Left lung (tissue), 10 donors: Measurements from ENCODE around the gene MSMO1. TPM values are rescaled to one million over a fixed set of nuclear protein-coding genes. Genes with fewer than 3 reads are reported as not detected.

ENCODE experiments used
- ATAC-seq: fragments of 200-7000 bp; cut with Tn5 transposase; one replicate; pipeline ENCODE4 v1.9.1; 2020; ENCODE audit warnings: moderate library complexity
- DNase-seq, 4 donors: peaks; one replicate each; pipeline ENCODE4 v3.0.0-alpha.2; 2013 to 2020
- H3K27ac ChIP-seq, 2 donors: fragments of 200-600 bp; sonication (generic) in 1 of 2; one replicate each; pipeline versions ENCODE4 v1.5.0 to v1.8.0; 2020 to 2021
- H3K27me3 ChIP-seq, 2 donors: fragments of 200-600 bp; sonication (generic) in 1 of 2; one replicate each; pipeline versions ENCODE4 v1.5.0 to v1.8.0; 2020 to 2021
- H3K36me3 ChIP-seq, 2 donors: fragments of 200-600 bp; sonication (generic) in 1 of 2; one replicate each; pipeline versions ENCODE4 v1.5.0 to v1.8.0; 2020 to 2021
- H3K4me1 ChIP-seq, 2 donors: fragments of 200-600 bp; one replicate each; pipeline ENCODE4 v1.8.0; 2021
- H3K4me3 ChIP-seq, 2 donors: fragments of 200-600 bp; sonication (generic) in 1 of 2; one replicate each; pipeline versions ENCODE4 v1.5.0 to v1.8.0; 2020 to 2021; ENCODE audit warnings: mild to moderate bottlenecking in 1 of 2
- H3K9me3 ChIP-seq, 2 donors: fragments of 200-600 bp; sonication (generic) in 1 of 2; one replicate each; pipeline versions ENCODE4 v1.5.0 to v1.8.0; 2020 to 2021
- intact Hi-C, 2 donors: fragments of 100-400 bp; cut with DNase I; formaldehyde crosslinking; loops; one replicate each; pipeline versions ENCODE4 v1.11.2 to v1.14.2; 2022
- polyA plus RNA-seq, 6 donors: library from polyadenylated mRNA; unstranded; fragments of 120-200 nt; gene quantifications; one replicate each; pipeline ENCODE4 v1.2.1, GENCODE V29; 2013; ENCODE audit not compliant: insufficient read length in 6 of 6
- total RNA-seq, 2 donors: library from RNA; stranded (reverse); fragmentation: NEBNext Ultra II Directional; extraction: Animal tissue kit (Norgen Biotek cat#: 25700); gene quantifications; one replicate each; pipeline ENCODE4 v1.2.1, GENCODE V29; 2021
- TF ChIP-seq, protein P1 (sequence below), 2 donors: fragments of 200-600 bp; sonication (generic) in 1 of 2; IDR thresholded peaks; one replicate each; pipeline versions ENCODE4 v1.5.0 to v1.8.0; 2021; ENCODE audit warnings: antibody characterized with exemption in 2 of 2
- donor health status: DM: no; HTN: yes; CAD: no.
- donor health status: DM: no; HTN: no; CAD: no.

The MSMO1 gene
- total and polyA plus RNA-seq, 8 donors, result 26.0 to 270 (median 34.4) TPM

DNA sequence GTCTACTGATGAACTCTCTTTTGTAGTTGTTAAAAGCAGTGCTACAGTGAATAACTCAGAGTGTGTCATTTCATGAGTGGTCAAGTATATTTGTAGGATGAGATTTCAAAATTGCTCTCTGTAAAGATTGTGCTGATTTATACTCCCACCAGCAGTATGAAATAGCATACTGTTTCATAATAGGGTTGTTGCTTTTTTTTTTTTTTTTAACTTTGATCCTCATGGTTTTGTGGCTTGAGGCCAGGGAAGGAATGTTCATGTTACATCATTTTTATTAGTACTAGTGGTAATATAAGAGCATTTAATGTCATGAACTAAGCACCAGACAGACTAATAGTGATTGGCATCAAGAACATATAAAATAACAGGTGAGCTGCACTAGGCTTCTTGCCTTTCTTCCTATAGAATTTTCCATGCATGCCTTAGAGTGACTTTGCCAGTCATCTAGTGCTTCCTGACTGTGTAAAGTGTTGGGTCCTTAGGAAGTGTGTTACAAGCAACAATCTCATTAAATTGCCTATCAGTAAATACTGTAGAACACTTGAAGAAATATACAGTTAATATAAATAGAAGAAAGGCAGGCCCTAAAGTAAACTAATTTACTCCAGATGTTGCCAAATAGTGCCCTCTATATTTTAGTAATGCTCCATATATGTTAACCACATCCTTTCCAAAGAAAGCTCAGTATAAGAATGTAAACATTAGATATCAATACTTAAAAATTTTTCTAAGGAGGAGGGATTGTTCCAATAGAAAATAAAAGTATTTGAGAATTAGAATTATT, 38.6 kb upstream of the MSMO1 start:
- intact Hi-C loops, result no loop called here
- Histone ChIP-seq H3K36me3 (peaks cover 0 to 6% of the 10 kb centered on the region in 2 donors), H3K27me3 (no peaks in the 10 kb centered on the region), H3K27ac (no peak overlapping the region), H3K4me1 (peaks cover 0 to 35% of the 10 kb centered on the region in 2 donors), H3K4me3 (no peak overlapping the region), H3K9me3 (no peaks in the 10 kb centered on the region)
- TF ChIP-seq, protein P1, sequence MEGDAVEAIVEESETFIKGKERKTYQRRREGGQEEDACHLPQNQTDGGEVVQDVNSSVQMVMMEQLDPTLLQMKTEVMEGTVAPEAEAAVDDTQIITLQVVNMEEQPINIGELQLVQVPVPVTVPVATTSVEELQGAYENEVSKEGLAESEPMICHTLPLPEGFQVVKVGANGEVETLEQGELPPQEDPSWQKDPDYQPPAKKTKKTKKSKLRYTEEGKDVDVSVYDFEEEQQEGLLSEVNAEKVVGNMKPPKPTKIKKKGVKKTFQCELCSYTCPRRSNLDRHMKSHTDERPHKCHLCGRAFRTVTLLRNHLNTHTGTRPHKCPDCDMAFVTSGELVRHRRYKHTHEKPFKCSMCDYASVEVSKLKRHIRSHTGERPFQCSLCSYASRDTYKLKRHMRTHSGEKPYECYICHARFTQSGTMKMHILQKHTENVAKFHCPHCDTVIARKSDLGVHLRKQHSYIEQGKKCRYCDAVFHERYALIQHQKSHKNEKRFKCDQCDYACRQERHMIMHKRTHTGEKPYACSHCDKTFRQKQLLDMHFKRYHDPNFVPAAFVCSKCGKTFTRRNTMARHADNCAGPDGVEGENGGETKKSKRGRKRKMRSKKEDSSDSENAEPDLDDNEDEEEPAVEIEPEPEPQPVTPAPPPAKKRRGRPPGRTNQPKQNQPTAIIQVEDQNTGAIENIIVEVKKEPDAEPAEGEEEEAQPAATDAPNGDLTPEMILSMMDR (IDR thresholded peaks at IDR 0.05), result no peak
- DNase-seq, result no peak
- ATAC-seq, result peak; percentile 73

DNA sequence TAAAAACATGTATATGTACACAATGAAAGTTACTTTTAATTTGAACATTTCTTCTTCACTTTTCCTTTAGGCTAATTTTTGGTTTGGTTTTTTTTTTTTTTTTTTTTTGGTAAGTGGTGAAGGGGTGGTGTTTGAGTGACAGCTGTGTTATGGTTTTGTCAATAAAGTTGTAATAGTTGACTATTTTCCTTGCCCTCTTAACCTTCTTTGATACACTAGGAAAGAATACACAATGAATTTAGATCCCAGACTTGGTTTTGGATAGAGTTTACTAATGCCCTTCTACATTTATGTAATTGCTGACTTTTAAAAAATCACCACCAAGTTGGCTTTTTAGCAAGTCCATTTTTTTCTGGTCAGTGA, 38.1 kb upstream of the MSMO1 start:
- no peaks in the 10 kb centered on the region for H3K27me3 ChIP-seq
- ATAC-seq, result no peak
- no peak for DNase-seq
- no peaks in the 10 kb centered on the region for H3K9me3 ChIP-seq
- H3K4me3 ChIP-seq, result no peak overlapping the region
- TF ChIP-seq, protein P1 (IDR thresholded peaks at IDR 0.05), result no peak
- H3K27ac ChIP-seq, result no peak overlapping the region
- H3K4me1 ChIP-seq, result peaks cover 0 to 40% of the 10 kb centered on the region in 2 donors
- peaks cover 0 to under 1% of the 10 kb centered on the region in 2 donors for H3K36me3 ChIP-seq
- intact Hi-C loops, result no loop called here

DNA sequence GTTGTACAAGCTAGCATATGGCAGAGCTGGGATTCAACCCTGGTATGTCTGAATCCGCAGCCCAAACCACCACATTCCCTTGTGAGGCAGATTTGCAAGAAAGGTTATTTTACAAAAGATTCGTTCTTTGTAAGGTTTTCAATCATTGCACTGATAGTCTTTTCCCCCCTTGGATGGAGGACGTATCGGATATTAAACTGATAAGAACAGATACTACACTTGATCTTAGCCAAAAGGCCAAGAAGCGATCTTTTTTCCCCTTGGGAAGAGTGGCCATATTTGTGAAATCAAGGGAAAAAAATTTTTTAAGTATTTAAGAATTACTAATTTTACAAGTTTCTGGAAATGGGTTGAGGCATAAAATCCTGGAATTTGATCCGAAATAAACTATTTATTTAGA, 34.4 kb upstream of the MSMO1 start:
- Histone ChIP-seq H3K9me3 (no peaks in the 10 kb centered on the region), H3K4me1 (peaks cover 0 to 34% of the 10 kb centered on the region in 2 donors), H3K4me3 (no peak overlapping the region), H3K27me3 (no peaks in the 10 kb centered on the region), H3K27ac (no peak overlapping the region), H3K36me3 (peaks cover 0 to 20% of the 10 kb centered on the region in 2 donors)
- intact Hi-C loops, result no loop called here
- ATAC-seq (no peak), DNase-seq (no peak)
- TF ChIP-seq, protein P1 (IDR thresholded peaks at IDR 0.05), result no peak

DNA sequence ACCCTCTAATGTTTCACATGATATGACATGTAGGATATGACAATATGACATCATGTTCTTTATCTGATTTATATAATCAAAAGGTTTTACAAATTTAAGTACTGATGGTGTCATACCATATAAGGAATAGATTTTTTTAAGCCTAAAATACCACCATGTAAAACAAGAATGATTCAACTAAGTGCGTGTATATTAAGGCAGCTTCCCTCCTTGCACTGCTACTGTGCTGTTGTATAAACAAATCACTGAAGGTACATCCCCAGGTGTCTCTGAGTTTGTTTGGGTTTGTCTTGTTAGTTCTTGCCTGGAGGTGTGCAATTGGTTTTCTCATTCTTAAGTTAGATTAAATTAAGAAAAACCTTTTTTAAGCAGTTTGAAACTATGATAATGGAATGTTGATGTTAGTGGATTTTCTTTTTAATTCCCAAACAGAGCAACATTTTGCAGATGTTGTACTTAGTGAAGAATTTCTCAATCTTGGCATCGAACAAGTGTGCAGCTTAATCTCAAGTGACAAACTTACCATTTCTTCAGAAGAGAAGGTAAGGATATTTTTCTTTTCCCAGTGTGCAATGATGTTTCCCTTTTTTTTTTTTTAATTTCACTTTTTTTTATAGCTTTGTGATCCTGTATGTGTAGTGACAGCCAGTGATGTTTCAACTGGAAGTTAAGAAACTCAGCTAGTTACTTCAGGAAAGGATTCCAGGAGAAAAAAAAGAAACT, 33.4 kb upstream of the MSMO1 start:
- Histone ChIP-seq H3K27me3 (no peaks in the 10 kb centered on the region), H3K4me3 (no peak overlapping the region), H3K4me1 (peaks cover 0 to 34% of the 10 kb centered on the region in 2 donors), H3K36me3 (peaks cover 0 to 28% of the 10 kb centered on the region in 2 donors), H3K27ac (peak overlapping the region in 1 of 2 donors; percentile 39), H3K9me3 (no peaks in the 10 kb centered on the region)
- DNase-seq (no peak), ATAC-seq (no peak)
- TF ChIP-seq, protein P1 (IDR thresholded peaks at IDR 0.05), result no peak
- intact Hi-C loops, result no loop called here

DNA sequence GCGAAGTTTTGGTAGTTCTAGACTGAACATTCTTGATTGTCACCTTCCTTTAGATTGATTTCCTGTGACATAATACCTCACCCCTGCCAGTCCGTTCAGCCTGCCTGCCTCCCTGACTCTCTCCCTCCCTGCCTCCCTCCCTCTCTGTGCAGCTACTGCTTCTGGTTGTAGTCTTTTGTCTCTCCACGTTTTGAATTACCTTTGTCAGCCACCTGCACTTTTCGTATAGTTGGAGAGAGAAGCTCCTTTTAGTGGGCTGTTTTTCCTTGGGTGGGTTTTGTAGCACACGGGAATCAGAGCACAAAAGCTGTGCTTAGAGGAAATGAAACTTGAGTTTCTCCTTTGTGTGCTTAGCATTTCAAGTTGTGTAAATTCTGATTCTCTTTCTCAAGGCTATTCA, 32.6 kb upstream of the MSMO1 start:
- Histone ChIP-seq H3K4me3 (no peak overlapping the region), H3K9me3 (no peaks in the 10 kb centered on the region), H3K4me1 (peaks cover 0 to 39% of the 10 kb centered on the region in 2 donors), H3K36me3 (peaks cover 0 to 28% of the 10 kb centered on the region in 2 donors), H3K27me3 (no peaks in the 10 kb centered on the region), H3K27ac (peak overlapping the region in 1 of 2 donors; percentile 39)
- TF ChIP-seq, protein P1 (IDR thresholded peaks at IDR 0.05), result no peak
- ATAC-seq, result peak; percentile 70
- intact Hi-C loops, result no loop called here
- no peak for DNase-seq
